Lower lobe of right lung (tissue), 2 donors: Measurements from ENCODE around the gene FBLN2. TPM values are rescaled to one million over a fixed set of nuclear protein-coding genes. Genes with fewer than 3 reads are reported as not detected.

Experiments
- ATAC-seq, 2 donors: fragments of 200-7000 bp; cut with Tn5 transposase; one replicate each; pipeline ENCODE4 v1.9.1; 2020 to 2022; ENCODE audit warnings: mild to moderate bottlenecking in 2 of 2, moderate library complexity in 2 of 2
- DNase-seq: peaks from one replicate; pipeline ENCODE4 v3.0.0-alpha.2; 2020
- H3K27ac ChIP-seq: fragments of 200-600 bp; one replicate; pipeline ENCODE4 v1.8.0; 2022
- H3K27me3 ChIP-seq: fragments of 200-600 bp; one replicate; pipeline ENCODE4 v1.8.0; 2022; ENCODE audit warnings: low read depth
- H3K36me3 ChIP-seq: fragments of 200-600 bp; one replicate; pipeline ENCODE4 v1.8.0; 2022; ENCODE audit warnings: mild to moderate bottlenecking
- H3K4me1 ChIP-seq: fragments of 200-600 bp; one replicate; pipeline ENCODE4 v1.8.0; 2022
- H3K4me3 ChIP-seq: fragments of 200-600 bp; one replicate; pipeline ENCODE4 v1.8.0; 2022; ENCODE audit warnings: mild to moderate bottlenecking
- H3K9me3 ChIP-seq: fragments of 200-600 bp; one replicate; pipeline ENCODE4 v1.8.0; 2022
- CTCF ChIP-seq: fragments of 200-600 bp; IDR thresholded peaks from one replicate; pipeline ENCODE4 v1.8.0; 2022; ENCODE audit warnings: antibody characterized with exemption, mild to moderate bottlenecking
- intact Hi-C: fragments of 100-400 bp; cut with DNase I; formaldehyde crosslinking; loops from one replicate; pipeline ENCODE4 v1.11.0; 2022
- total RNA-seq: library from RNA; stranded (reverse); fragmentation: NEBNext Ultra II Directional; extraction: Animal tissue kit (Norgen Biotek cat#: 25700); gene quantifications from one replicate; pipeline ENCODE4 v1.2.1, GENCODE V29; 2021
- donor health status: DM: no; HTN: yes; CAD: no; lungs with severe emphysema.

The FBLN2 gene
- total RNA-seq, 1 donor from 2014 or later: 40.8 TPM

GRCh38 chr3:13568515-13569028 is 19.6 kb downstream of the FBLN2 start:
- no peaks in the 10 kb centered on the region for H3K9me3 ChIP-seq
- ATAC-seq (no peak), DNase-seq (no peak)
- H3K36me3 ChIP-seq: no peaks in the 10 kb centered on the region
- no peak overlapping the region for H3K4me3 ChIP-seq
- no peak for TF ChIP-seq CTCF
- H3K4me1 ChIP-seq: no peaks in the 10 kb centered on the region
- H3K27me3 ChIP-seq: no peaks in the 10 kb centered on the region
- intact Hi-C loops: no loop called here
- no peak overlapping the region for H3K27ac ChIP-seq

- Histone ChIP-seq H3K9me3 (no peaks in the 10 kb centered on the region), H3K36me3 (no peaks in the 10 kb centered on the region), H3K4me3 (no peak overlapping the region), H3K27ac (no peak overlapping the region), H3K27me3 (no peaks in the 10 kb centered on the region), H3K4me1 (no peaks in the 10 kb centered on the region)
- ATAC-seq (no peak), DNase-seq (no peak)
- intact Hi-C loops: no loop called here
- no peak for TF ChIP-seq CTCF
Measured at GRCh38 chr3:13569201-13569600, 20.3 kb downstream of the FBLN2 start.

- DNase-seq: no peak
- intact Hi-C loops: no loop called here
Measured at GRCh38 chr3:13569641-13570390, 20.9 kb downstream of the FBLN2 start.

GRCh38 chr3:13570391-13571194 is 21.7 kb downstream of the FBLN2 start:
- intact Hi-C loops: no loop called here
- TF ChIP-seq CTCF: no peak
- H3K36me3 ChIP-seq: no peaks in the 10 kb centered on the region
- no peak overlapping the region for H3K27ac ChIP-seq
- ATAC-seq (no peak), DNase-seq (no peak)
- no peak overlapping the region for H3K4me3 ChIP-seq
- no peaks in the 10 kb centered on the region for H3K4me1 ChIP-seq
- no peaks in the 10 kb centered on the region for H3K27me3 ChIP-seq
- H3K9me3 ChIP-seq: no peaks in the 10 kb centered on the region

More at GRCh38 chr3:13569641-13570390, 20.9 kb downstream of the FBLN2 start:
- no peak for ATAC-seq
- Histone ChIP-seq H3K27ac (no peak overlapping the region), H3K4me1 (no peaks in the 10 kb centered on the region), H3K27me3 (no peaks in the 10 kb centered on the region), H3K4me3 (no peak overlapping the region), H3K9me3 (no peaks in the 10 kb centered on the region), H3K36me3 (no peaks in the 10 kb centered on the region)
- no peak for TF ChIP-seq CTCF

GRCh38 chr3:13571264-13571663 is 22.3 kb downstream of the FBLN2 start:
- H3K27me3 ChIP-seq: no peaks in the 10 kb centered on the region
- DNase-seq (no peak), ATAC-seq (no peak)
- no peaks in the 10 kb centered on the region for H3K9me3 ChIP-seq
- no peaks in the 10 kb centered on the region for H3K36me3 ChIP-seq
- no peak overlapping the region for H3K4me3 ChIP-seq
- H3K4me1 ChIP-seq: no peaks in the 10 kb centered on the region
- intact Hi-C loops: no loop called here
- no peak overlapping the region for H3K27ac ChIP-seq
- TF ChIP-seq CTCF: no peak
